Subcutaneous abdominal adipose tissue (tissue), 5 donors: ENCODE data around the gene NUP85.
"Not testable (repeated sequence)": the region's sequence is repeated elsewhere in the genome, so short reads cannot be mapped to it uniquely, and the experiment has no call there.

Experiments used
- H3K27ac ChIP-seq: one replicate; pipeline ENCODE4 v1.7.0; 2013; ENCODE audit warnings: low read depth, mild to moderate bottlenecking, inconsistent platforms, low read length, moderate library complexity
- H3K27me3 ChIP-seq, 5 donors: one replicate each; pipeline ENCODE4 v1.7.0; 2013; ENCODE audit warnings: low read length in 5 of 5, inconsistent platforms in 1 of 5; ENCODE audit not compliant: control insufficient read depth in 5 of 5, insufficient read depth in 4 of 5
- H3K36me3 ChIP-seq, 5 donors: one replicate each; pipeline ENCODE4 v1.7.0; 2013; ENCODE audit warnings: low read length in 5 of 5; ENCODE audit not compliant: control insufficient read depth in 5 of 5, insufficient read depth in 5 of 5
- H3K4me1 ChIP-seq, 5 donors: one replicate each; pipeline ENCODE4 v1.7.0; 2013; ENCODE audit warnings: low read length in 5 of 5, mild to moderate bottlenecking in 3 of 5, moderate library complexity in 1 of 5; ENCODE audit not compliant: control insufficient read depth in 5 of 5, insufficient read depth in 5 of 5
- H3K4me3 ChIP-seq, 5 donors: one replicate each; pipeline ENCODE4 v1.7.0; 2013; ENCODE audit warnings: low read length in 5 of 5, low read depth in 1 of 5
- H3K9ac ChIP-seq, 5 donors: one replicate each; pipeline ENCODE4 v1.7.0; 2013; ENCODE audit warnings: low read length in 5 of 5, mild to moderate bottlenecking in 4 of 5, moderate library complexity in 3 of 5
- H3K9me3 ChIP-seq, 5 donors: one replicate each; pipeline ENCODE4 v1.7.0; 2013; ENCODE audit warnings: low read length in 5 of 5; ENCODE audit not compliant: control insufficient read depth in 5 of 5
- donor health status: healthy.
- donor health status: healthy.
- donor health status: healthy.
- donor health status: healthy.
- donor health status: healthy.

The NUP85 gene

GRCh38 chr17:75199886-75200618 lies 5.4 kb upstream of the NUP85 start:
- peaks cover 0 to 9% (median 7%) of the 10 kb centered on the region in 5 donors for H3K4me1 ChIP-seq
- no peak overlapping the region for H3K9ac ChIP-seq
- H3K36me3 ChIP-seq: no peaks in the 10 kb centered on the region
- H3K27me3 ChIP-seq: no peaks in the 10 kb centered on the region
- H3K27ac ChIP-seq: no peak overlapping the region
- no peak overlapping the region for H3K4me3 ChIP-seq
- no peaks in the 10 kb centered on the region for H3K9me3 ChIP-seq

- no peaks in the 10 kb centered on the region for H3K9me3 ChIP-seq
- no peaks in the 10 kb centered on the region for H3K27me3 ChIP-seq
- peak overlapping the region; percentile 84 to 98 (median 98) for H3K4me3 ChIP-seq
- peak overlapping the region; percentile 96 to 100 (median 99) for H3K9ac ChIP-seq
- peaks cover 9 to 20% (median 15%) of the 10 kb centered on the region in 5 donors for H3K36me3 ChIP-seq
- peaks cover 0 to 33% (median 27%) of the 10 kb centered on the region in 5 donors for H3K4me1 ChIP-seq
- peak overlapping the region; percentile 87 for H3K27ac ChIP-seq
Observed at GRCh38 chr17:75205793-75206163, 299 bp downstream of the NUP85 start.

- not testable (repeated sequence) for H3K9me3 ChIP-seq, H3K4me3 ChIP-seq, H3K27ac ChIP-seq, H3K27me3 ChIP-seq
- Histone ChIP-seq H3K36me3 (peaks cover 12 to 32% (median 25%) of the 10 kb centered on the region in 5 donors), H3K9ac (peak overlapping the region in 1 of 5 donors; percentile 11), H3K4me1 (peaks cover 0 to 33% (median 27%) of the 10 kb centered on the region in 5 donors)
Observed at GRCh38 chr17:75207050-75207407, 1.6 kb downstream of the NUP85 start.

DNA sequence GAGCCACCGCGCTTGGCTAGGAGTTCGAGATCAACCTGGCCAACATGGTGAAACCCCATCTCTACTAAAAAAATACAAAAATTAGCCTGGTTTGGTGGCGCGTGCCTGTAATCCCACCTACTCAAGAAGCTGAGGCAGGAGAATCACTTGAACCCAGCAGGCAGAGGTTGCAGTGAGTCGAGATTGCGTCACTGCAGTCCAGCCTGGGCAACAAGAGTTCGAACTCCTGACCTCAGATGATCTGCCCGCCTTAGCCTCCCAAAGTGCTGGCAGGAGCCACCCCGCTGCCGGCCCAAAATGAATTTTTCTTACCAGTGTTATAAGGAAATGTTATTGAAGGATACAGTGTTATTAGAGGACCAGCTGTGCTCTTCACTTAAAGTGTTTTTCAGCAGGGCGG lies 2.3 kb downstream of the NUP85 start:
- Histone ChIP-seq H3K9me3 (no peaks in the 10 kb centered on the region), H3K9ac (no peak overlapping the region), H3K36me3 (peaks cover 14 to 39% (median 31%) of the 10 kb centered on the region in 5 donors), H3K4me3 (no peak overlapping the region), H3K4me1 (peaks cover 0 to 33% (median 27%) of the 10 kb centered on the region in 5 donors), H3K27ac (no peak overlapping the region), H3K27me3 (no peaks in the 10 kb centered on the region)

DNA sequence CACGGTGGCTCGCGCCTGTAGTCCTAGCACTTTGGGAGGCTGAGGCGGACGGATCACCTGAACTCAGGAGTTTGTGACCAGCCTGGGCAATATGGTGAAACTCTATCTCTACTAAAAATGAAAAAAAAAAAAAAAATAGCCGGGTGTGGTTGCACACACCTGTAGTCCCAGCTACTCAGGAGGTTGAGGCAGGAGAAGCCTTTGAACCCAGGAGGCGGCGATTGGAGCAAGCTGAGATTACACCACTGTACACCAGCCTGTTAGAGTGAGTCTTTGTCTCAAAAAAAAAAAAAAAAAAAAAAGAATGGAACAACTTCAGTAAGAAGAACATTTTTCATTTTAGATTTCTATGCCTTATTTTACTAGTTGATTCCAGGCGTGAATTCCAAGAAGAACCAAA lies 2.7 kb downstream of the NUP85 start:
- Histone ChIP-seq H3K9me3 (no peaks in the 10 kb centered on the region), H3K4me3 (no peak overlapping the region), H3K9ac (no peak overlapping the region), H3K4me1 (peaks cover 0 to 33% (median 27%) of the 10 kb centered on the region in 5 donors), H3K36me3 (peaks cover 15 to 43% (median 35%) of the 10 kb centered on the region in 5 donors), H3K27ac (no peak overlapping the region), H3K27me3 (no peaks in the 10 kb centered on the region)

DNA sequence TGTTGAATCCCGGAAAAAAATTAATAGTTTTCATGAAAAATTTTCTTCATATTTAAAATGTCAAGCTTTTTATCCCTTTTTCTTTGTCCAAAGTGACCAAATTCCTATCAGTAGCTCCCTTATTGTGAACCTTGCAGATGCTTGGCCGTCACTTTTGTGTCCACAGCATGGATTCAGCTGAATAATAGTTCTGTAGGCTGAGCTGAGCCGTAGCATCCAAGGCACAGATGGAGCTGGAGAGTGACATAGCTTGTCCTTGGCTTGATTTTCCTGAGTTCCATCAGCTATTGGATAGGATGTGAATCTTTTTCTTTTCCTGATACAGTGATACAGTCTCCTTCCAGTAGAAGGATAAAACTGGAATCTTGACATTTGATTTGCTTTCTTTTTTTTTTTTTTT lies 3.6 kb downstream of the NUP85 start:
- Histone ChIP-seq H3K27me3 (no peaks in the 10 kb centered on the region), H3K4me1 (peaks cover 0 to 33% (median 27%) of the 10 kb centered on the region in 5 donors), H3K36me3 (peaks cover 16 to 51% (median 43%) of the 10 kb centered on the region in 5 donors), H3K9me3 (no peaks in the 10 kb centered on the region), H3K27ac (no peak overlapping the region), H3K9ac (no peak overlapping the region), H3K4me3 (no peak overlapping the region)

GRCh38 chr17:75218131-75218530 lies 12.7 kb downstream of the NUP85 start:
- H3K27me3 ChIP-seq: no peaks in the 10 kb centered on the region
- H3K4me1 ChIP-seq: peaks cover 0 to 6% (median 0%) of the 10 kb centered on the region in 5 donors
- H3K36me3 ChIP-seq: peaks cover 15 to 84% (median 67%) of the 10 kb centered on the region in 5 donors
- no peaks in the 10 kb centered on the region for H3K9me3 ChIP-seq
- H3K27ac ChIP-seq: no peak overlapping the region
- H3K4me3 ChIP-seq: no peak overlapping the region
- no peak overlapping the region for H3K9ac ChIP-seq

GRCh38 chr17:75219815-75220214 lies 14.3 kb downstream of the NUP85 start:
- peaks cover 12 to 82% (median 59%) of the 10 kb centered on the region in 5 donors for H3K36me3 ChIP-seq

GRCh38 chr17:75225016-75225415 lies 19.5 kb downstream of the NUP85 start:
- peaks cover 5 to 76% (median 55%) of the 10 kb centered on the region in 5 donors for H3K36me3 ChIP-seq
- peak overlapping the region in 1 of 5 donors; percentile 1 for H3K9ac ChIP-seq
- H3K27me3 ChIP-seq: no peaks in the 10 kb centered on the region
- peaks cover 11 to 24% (median 21%) of the 10 kb centered on the region in 5 donors for H3K4me1 ChIP-seq
- no peaks in the 10 kb centered on the region for H3K9me3 ChIP-seq
- no peak overlapping the region for H3K4me3 ChIP-seq
- no peak overlapping the region for H3K27ac ChIP-seq

More at GRCh38 chr17:75219815-75220214, 14.3 kb downstream of the NUP85 start:
- H3K4me1 ChIP-seq: peaks cover 0 to 6% (median 0%) of the 10 kb centered on the region in 5 donors
- no peak overlapping the region for H3K9ac ChIP-seq
- no peak overlapping the region for H3K27ac ChIP-seq
- H3K4me3 ChIP-seq: no peak overlapping the region
- no peaks in the 10 kb centered on the region for H3K27me3 ChIP-seq
- no peaks in the 10 kb centered on the region for H3K9me3 ChIP-seq

- Histone ChIP-seq H3K36me3 (peaks cover 8 to 83% (median 68%) of the 10 kb centered on the region in 5 donors), H3K9ac (no peak overlapping the region), H3K27me3 (no peaks in the 10 kb centered on the region), H3K4me3 (no peak overlapping the region), H3K9me3 (no peaks in the 10 kb centered on the region), H3K4me1 (peaks cover 11 to 24% (median 21%) of the 10 kb centered on the region in 5 donors), H3K27ac (no peak overlapping the region)
Observed at GRCh38 chr17:75227729-75228128, 22.2 kb downstream of the NUP85 start.
